ENCODE data around the gene TMTC2.

DNA sequence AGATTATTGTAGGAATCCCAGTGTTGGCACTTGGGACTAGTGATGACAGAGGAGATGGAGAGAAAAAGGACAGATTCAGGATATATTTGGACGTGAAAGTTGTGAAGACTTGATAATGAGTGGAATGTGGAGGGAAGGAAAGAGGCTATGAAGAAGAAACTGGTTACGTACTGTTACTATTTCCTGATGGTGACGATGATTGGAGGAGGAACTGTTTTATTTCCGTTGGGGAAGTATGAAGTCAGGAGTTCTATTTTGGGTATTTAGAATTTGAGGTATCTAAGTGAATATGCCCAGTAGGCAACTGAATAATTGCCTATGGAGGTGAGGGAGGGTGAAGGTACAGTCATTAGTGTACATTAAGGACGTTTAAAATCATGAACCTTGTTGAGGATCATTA lies 207.2 kb downstream of the TMTC2 start:
- TF ChIP-seq CTCF (IDR thresholded peaks at IDR 0.05) (no peak), POLR2A (IDR thresholded peaks at IDR 0.05) (no peak)

Data from testis (tissue), 2 donors.